SU-DHL-6 (cell line): ENCODE results near the gene SRP14.

Experiments
- H2AFZ ChIP-seq: fragments of 200-600 bp; sonication (generic); 2 replicates; pipeline ENCODE4 v1.6.1; 2014; ENCODE audit warnings: low read depth, mild to moderate bottlenecking, moderate library complexity, mixed read lengths, antibody characterized with exemption, low read length; ENCODE audit not compliant: severe bottlenecking
- H3F3A ChIP-seq: fragments of 200-600 bp; shearing (Covaris generic); 2 replicates; pipeline ENCODE4 v1.6.0; 2016; ENCODE audit warnings: antibody characterized with exemption, mild to moderate bottlenecking; ENCODE audit not compliant: insufficient read depth
- H3K27ac ChIP-seq: fragments of 200-600 bp; sonication (generic); 2 replicates; pipeline ENCODE4 v1.5.1; 2016; ENCODE audit warnings: low read depth, mild to moderate bottlenecking, low read length, moderate library complexity, mixed read lengths
- H3K27me3 ChIP-seq: fragments of 200-600 bp; sonication (generic), shearing (Covaris generic); 2 replicates; pipeline ENCODE4 v1.6.0; 2014; ENCODE audit warnings: mild to moderate bottlenecking, low read length
- H3K36me3 ChIP-seq: fragments of 200-600 bp; sonication (generic); 2 replicates; pipeline ENCODE4 v1.6.1; 2014; ENCODE audit warnings: mild to moderate bottlenecking, low read length, mixed read lengths
- H3K4me2 ChIP-seq: fragments of 300-600, 200-600 bp; shearing (Covaris generic), sonication (generic); 2 replicates; pipeline ENCODE4 v1.6.0; 2014; ENCODE audit warnings: low read length, low read depth, mild to moderate bottlenecking; ENCODE audit not compliant: poor library complexity, severe bottlenecking
- H3K4me3 ChIP-seq: fragments of 200-600 bp; sonication (generic); 2 replicates; pipeline ENCODE4 v1.5.1; 2014; ENCODE audit warnings: antibody characterized with exemption, low read length, mild to moderate bottlenecking, mixed read lengths; ENCODE audit not compliant: insufficient read depth, poor library complexity, severe bottlenecking
- H3K79me2 ChIP-seq: fragments of 200-600 bp; sonication (generic); 2 replicates; pipeline ENCODE4 v1.6.1; 2014; ENCODE audit warnings: mild to moderate bottlenecking, low read length, moderate library complexity; ENCODE audit not compliant: insufficient read depth
- H3K9ac ChIP-seq: fragments of 200-600 bp; sonication (generic); 2 replicates; pipeline ENCODE4 v1.7.0; 2014; ENCODE audit warnings: mild to moderate bottlenecking, low read length
- H3K9me2 ChIP-seq: fragments of 200-600 bp; sonication (generic); replicated peaks from 2 replicates; pipeline ENCODE4 v1.6.1; 2014; ENCODE audit warnings: low read length; ENCODE audit not compliant: insufficient read depth
- H3K9me3 ChIP-seq: fragments of 200-600 bp; sonication (generic); 2 replicates; pipeline ENCODE4 v1.6.1; 2014; ENCODE audit warnings: low read length, mixed read lengths; ENCODE audit not compliant: insufficient read depth
- H4K20me1 ChIP-seq: fragments of 200-600 bp; sonication (generic); 2 replicates; pipeline ENCODE4 v1.6.1; 2014; ENCODE audit warnings: low read depth, mild to moderate bottlenecking, antibody characterized with exemption, low read length, moderate library complexity, mixed read lengths
- CTCF ChIP-seq: fragments of 200-600 bp; sonication (generic); IDR thresholded peaks from one replicate; pipeline ENCODE4 v1.5.1; 2017; ENCODE audit warnings: antibody characterized with exemption, mild to moderate bottlenecking, low read length, moderate library complexity; ENCODE audit not compliant: insufficient read depth, poor library complexity, severe bottlenecking
- EZH2phosphoT487 ChIP-seq: fragments of 200-600 bp; sonication (generic), shearing (Covaris generic); conservative IDR thresholded peaks from 2 replicates; pipeline ENCODE4 v1.6.1; 2018; ENCODE audit warnings: mild to moderate bottlenecking, antibody characterized with exemption, low read length, moderate library complexity, mixed read lengths

Gene SRP14

GRCh38 chr15:40038638-40039543 lies at the start of gene SRP14:
SRP14 (minus strand) TSS chr15:40039181; CDS start chr15:40039116, 65 bp downstream.
- no peaks in the 10 kb centered on the region for H3K9me2 ChIP-seq
- H3K9me3 ChIP-seq, result no peaks in the 10 kb centered on the region
- no peak for TF ChIP-seq EZH2phosphoT487
- TF ChIP-seq CTCF, result no peak
- peak within 1 kb of the TSS; percentile 60 for H2AFZ ChIP-seq
- H3K4me2 ChIP-seq, result peak within 1 kb of the TSS; percentile 92
- peaks cover 22% of the 10 kb centered on the region; the same call in 1 of the 2 replicates for H3K36me3 ChIP-seq
- H3K27ac ChIP-seq, result peak within 1 kb of the TSS; percentile 71
- no peaks in the 10 kb centered on the region for H4K20me1 ChIP-seq
- H3F3A ChIP-seq, result peaks cover 32% of the 10 kb centered on the region
- peak within 1 kb of the TSS; percentile 89 for H3K4me3 ChIP-seq
- H3K79me2 ChIP-seq, result peaks cover 30% of the 10 kb centered on the region
- H3K27me3 ChIP-seq, result no peaks in the 10 kb centered on the region
- peak within 1 kb of the TSS; percentile 81 for H3K9ac ChIP-seq

GRCh38 chr15:40087991-40088928 lies 49.3 kb upstream of the SRP14 start:
- Histone ChIP-seq H3K79me2 (peaks cover 13% of the 10 kb centered on the region), H4K20me1 (no peaks in the 10 kb centered on the region), H3K9ac (no peak overlapping the region), H3K27me3 (no peaks in the 10 kb centered on the region), H3K4me3 (no peak overlapping the region), H3K9me3 (no peaks in the 10 kb centered on the region), H3K36me3 (no peaks in the 10 kb centered on the region; the same call in 1 of the 2 replicates), H3K4me2 (no peak overlapping the region), H3F3A (peaks cover 11% of the 10 kb centered on the region), H3K27ac (peak overlapping the region; percentile 66), H2AFZ (no peak overlapping the region), H3K9me2 (no peaks in the 10 kb centered on the region)
- TF ChIP-seq CTCF, result no peak
- no peak for TF ChIP-seq EZH2phosphoT487

GRCh38 chr15:40087068-40087810 lies 48.3 kb upstream of the SRP14 start:
- no peak overlapping the region for H2AFZ ChIP-seq
- H3K4me2 ChIP-seq, result no peak overlapping the region
- H3K27me3 ChIP-seq, result no peaks in the 10 kb centered on the region
- H3K4me3 ChIP-seq, result no peak overlapping the region
- no peaks in the 10 kb centered on the region for H3K36me3 ChIP-seq
- TF ChIP-seq EZH2phosphoT487 (no peak), CTCF (no peak)
- no peaks in the 10 kb centered on the region for H3K9me2 ChIP-seq
- H3F3A ChIP-seq, result peaks cover 7% of the 10 kb centered on the region; the same call in 1 of the 2 replicates
- no peak overlapping the region for H3K9ac ChIP-seq
- no peaks in the 10 kb centered on the region for H3K9me3 ChIP-seq
- no peaks in the 10 kb centered on the region for H4K20me1 ChIP-seq
- H3K27ac ChIP-seq, result peak overlapping the region; percentile 66
- peaks cover 3% of the 10 kb centered on the region; the same call in 1 of the 2 replicates for H3K79me2 ChIP-seq
